ENCODE data around the gene OR4K15. TPM values are rescaled to one million over a fixed set of nuclear protein-coding genes. Genes with fewer than 3 reads are reported as not detected.
"Not testable (repeated sequence)": the region's sequence is repeated elsewhere in the genome, so short reads cannot be mapped to it uniquely, and the experiment has no call there.

The OR4K15 gene
- total and polyA plus RNA-seq, 2 of the 4 experiments (the other 2 are of a cell fraction): not detected

DNA sequence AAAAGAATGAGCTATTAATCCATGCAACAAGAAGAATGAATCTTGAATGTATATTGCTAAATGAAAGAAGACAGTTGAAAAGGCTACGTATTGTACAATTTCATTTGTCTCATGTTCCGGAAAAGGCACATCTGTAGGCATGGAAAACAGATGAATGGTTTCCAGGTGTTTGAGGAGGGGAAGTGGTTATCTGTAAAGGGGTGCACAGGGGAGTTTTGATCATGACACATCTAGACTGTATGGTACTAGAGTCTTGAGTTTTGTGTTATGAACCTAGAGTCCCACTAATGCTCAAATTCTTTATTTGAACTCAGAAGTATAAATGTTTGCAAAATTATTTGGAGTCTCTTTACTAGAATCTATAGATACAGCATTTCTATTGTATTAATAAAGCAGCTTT is 5.7 kb upstream of the OR4K15 start:
- POLR2A ChIA-PET (ENCODE audit: unreplicated experiment); H3K27me3 ChIP-seq (ENCODE audit: control insufficient read depth, insufficient read depth, low read length); H3K36me3 ChIP-seq (ENCODE audit: control insufficient read depth, insufficient read depth, low read length); H4K8ac ChIP-seq (ENCODE audit: low read depth in 2 of 2, low read length in 2 of 2); H2BK5ac ChIP-seq (ENCODE audit: low read depth, low read length, poor library complexity, severe bottlenecking); H3K9me3 ChIP-seq (ENCODE audit: control insufficient read depth, insufficient read depth, low read length); H3K23ac ChIP-seq (ENCODE audit: low read depth, low read length); H2BK120ac ChIP-seq (ENCODE audit: low read depth, low read length); H2BK20ac ChIP-seq (ENCODE audit: low read depth, low read length); H3K4me1 ChIP-seq (ENCODE audit: control insufficient read depth, insufficient read depth, low read length); H4K91ac ChIP-seq (ENCODE audit: insufficient read depth, low read depth, low read length); H3K14ac ChIP-seq (replicated peaks; ENCODE audit: low read depth, low read length); intact Hi-C loops (cut with micrococcal nuclease); H3K18ac ChIP-seq (ENCODE audit: low read depth, low read length); H3K56ac ChIP-seq (ENCODE audit: extremely low read depth, insufficient read depth, low read length); H4K20me1 ChIP-seq (ENCODE audit: insufficient read depth, low read length); in situ Hi-C loops (cut with MboI; ENCODE audit: low sequenced_read_pairs); H3K4me2 ChIP-seq (ENCODE audit: low read depth, low read length); H3K4me3 ChIP-seq (ENCODE audit: insufficient read depth, low read depth, low read length); BruUV-seq (replicated peaks); H2AK5ac ChIP-seq (ENCODE audit: low read depth, low read length); H3K27ac ChIP-seq (ENCODE audit: insufficient read depth, low read length); H3K9ac ChIP-seq (ENCODE audit: low read depth, low read length); H2BK15ac ChIP-seq (ENCODE audit: low read depth, low read length); ATAC-seq (ENCODE audit: low read depth); H3K79me1 ChIP-seq (ENCODE audit: low read depth in 1 of 2, low read length in 2 of 2); H2AFZ ChIP-seq (replicated peaks; ENCODE audit: low read length, poor library complexity); DNase-seq; dilution Hi-C loops (cut with HindIII; ENCODE audit: low sequenced_read_pairs, unreplicated experiment); CTCF ChIA-PET; H3K4ac ChIP-seq (ENCODE audit: low read depth, low read length); H3K9me1 ChIP-seq (ENCODE audit: insufficient read depth, low read length); H2AK9ac ChIP-seq (replicated peaks; ENCODE audit: low read depth, low read length, poor library complexity); H4K5ac ChIP-seq (ENCODE audit: low read depth, low read length): not testable (repeated sequence)
- WGBS, 2 experiments (ENCODE audit: extremely low coverage in 2 of 2, insufficient read length in 1 of 2): 27% methylated on average over 2 of the region's 2 CpGs; no CpG with 5 or more reads in 1 of the 2 experiments

All from IMR-90 (cell line).